Measurements from ENCODE around the gene CCDC146.

GRCh38 chr7:77329466-77330168, 207.2 kb downstream of the CCDC146 start:
- no peak for TF ChIP-seq CTCF (IDR thresholded peaks at IDR 0.05; ENCODE audit: low read depth, low read length)
- no peak for TF ChIP-seq EZH2phosphoT487 (IDR thresholded peaks at IDR 0.05; ENCODE audit: low read depth)

Measured in OCI-LY3 (cell line).